ENCODE results near the gene COL5A1. TPM values are rescaled to one million over a fixed set of nuclear protein-coding genes. Genes with fewer than 3 reads are reported as not detected.
A peak's percentile ranks its signal among the peaks of the same experiment; 100 is the strongest.

Gene COL5A1
- total and polyA plus RNA-seq, 2 experiments from 2014 or later = 2.5 to 13.1 TPM

GRCh38 chr9:134643222-134643671, 1.6 kb downstream of the COL5A1 start:
- Mint-ChIP-seq H3K4me3 (peak overlapping the region; percentile 76), H3K27ac (peak overlapping the region; percentile 36; the same call in 1 of the 2 replicates), H3K36me3 (ENCODE audit: low read depth) (no peaks in the 10 kb centered on the region), H3K27me3 (ENCODE audit: insufficient read depth, low read depth, poor library complexity) (peaks cover 23% of the 10 kb centered on the region), H3K9me3 (no peaks in the 10 kb centered on the region), H3K4me1 (peaks cover 40% of the 10 kb centered on the region)
- Histone ChIP-seq H3K4me3 (peak overlapping the region; percentile 80), H4K20me1 (replicated peaks; ENCODE audit: insufficient read depth) (no peaks in the 10 kb centered on the region; the same call in 1 of the 2 replicates), H3K4me2 (peak overlapping the region; percentile 95), H2AFZ (no peak overlapping the region), H3K27me3 (ENCODE audit: insufficient read depth) (peaks cover 7% of the 10 kb centered on the region; the same call in 1 of the 2 replicates), H3F3A (replicated peaks; ENCODE audit: low read depth) (0 out of 2 replicates have a peak, but pooled peaks cover 9% of the 10 kb centered on the region), H3K9me2 (ENCODE audit: insufficient read depth) (no peaks in the 10 kb centered on the region), H3K4me1 (ENCODE audit: insufficient read depth) (peaks cover 15% of the 10 kb centered on the region; the same call in 1 of the 2 replicates), H3K36me3 (ENCODE audit: insufficient read depth) (no peaks in the 10 kb centered on the region), H3K27ac (ENCODE audit: low read depth) (no peak overlapping the region), H3K79me2 (replicated peaks; ENCODE audit: insufficient read depth) (no peaks in the 10 kb centered on the region; the same call in 1 of the 2 replicates)
- ATAC-seq (peak; percentile 1; the same call in 2 of the 3 replicates), DNase-seq (ENCODE audit: low spot score) (no peak)
- TF ChIP-seq REST (IDR thresholded peaks at IDR 0.05; ENCODE audit: unreplicated experiment) (no peak), STAT1 (IDR thresholded peaks at IDR 0.05; ENCODE audit: unreplicated experiment) (no peak), NANOG (IDR thresholded peaks at IDR 0.05; ENCODE audit: borderline replicate concordance) (no peak), EZH2 (IDR thresholded peaks at IDR 0.05; ENCODE audit: low read depth, unreplicated experiment) (no peak), ZNF114 (CRISPR knock-in tag; IDR thresholded peaks at IDR 0.05) (no peak), EZH2phosphoT487 (IDR thresholded peaks at IDR 0.05; ENCODE audit: unreplicated experiment) (no peak), ZNF462 (CRISPR knock-in tag; IDR thresholded peaks at IDR 0.05) (no peak), POLR2AphosphoS5 (IDR thresholded peaks at IDR 0.05; ENCODE audit: low read depth) (no peak), CTCF (conservative IDR thresholded peaks at IDR 0.05; ENCODE audit: low read depth in 2 of 2) (no peak), JUNB (IDR thresholded peaks at IDR 0.05; ENCODE audit: unreplicated experiment) (no peak), CREB1 (CRISPR knock-in tag; IDR thresholded peaks at IDR 0.05; ENCODE audit: low read depth) (no peak), ZNF331 (CRISPR knock-in tag; IDR thresholded peaks at IDR 0.05; ENCODE audit: low read depth) (no peak)
- TF ChIP-seq, protein P1, sequence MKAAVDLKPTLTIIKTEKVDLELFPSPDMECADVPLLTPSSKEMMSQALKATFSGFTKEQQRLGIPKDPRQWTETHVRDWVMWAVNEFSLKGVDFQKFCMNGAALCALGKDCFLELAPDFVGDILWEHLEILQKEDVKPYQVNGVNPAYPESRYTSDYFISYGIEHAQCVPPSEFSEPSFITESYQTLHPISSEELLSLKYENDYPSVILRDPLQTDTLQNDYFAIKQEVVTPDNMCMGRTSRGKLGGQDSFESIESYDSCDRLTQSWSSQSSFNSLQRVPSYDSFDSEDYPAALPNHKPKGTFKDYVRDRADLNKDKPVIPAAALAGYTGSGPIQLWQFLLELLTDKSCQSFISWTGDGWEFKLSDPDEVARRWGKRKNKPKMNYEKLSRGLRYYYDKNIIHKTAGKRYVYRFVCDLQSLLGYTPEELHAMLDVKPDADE (IDR thresholded peaks at IDR 0.05) = no peak

Data from GM23338 (cell line).